DMS53 (cell line): ENCODE data around the gene TERF2IP.
A peak's percentile ranks its signal among the peaks of the same experiment; 100 is the strongest.

Experiments
- DNase-seq: peaks from one replicate; lab custom pipeline; 2025; lab: John Stamatoyannopoulos, UW

The TERF2IP gene

GRCh38 chr16:75647492-75648264, at the start of gene TERF2IP, which contains the start of gene KARS1:
TERF2IP (plus strand) TSS chr16:75647773; CDS start chr16:75647883, 110 bp downstream.
KARS1 (minus strand) TSS chr16:75647665; CDS start chr16:75647639, 26 bp downstream.
- peak; percentile 93 for DNase-seq

GRCh38 chr16:75599452-75600277, 47.9 kb upstream of the TERF2IP start:
- DNase-seq: no peak

GRCh38 chr16:75603241-75603640, 44.3 kb upstream of the TERF2IP start:
- no peak for DNase-seq

GRCh38 chr16:75606507-75606906, 41.1 kb upstream of the TERF2IP start:
- no peak for DNase-seq

- DNase-seq: no peak
Measured at GRCh38 chr16:75614066-75614897, 33.3 kb upstream of the TERF2IP start.

- no peak for DNase-seq
Measured at GRCh38 chr16:75615619-75616018, 32.0 kb upstream of the TERF2IP start.

GRCh38 chr16:75616521-75617010, 31.0 kb upstream of the TERF2IP start:
- DNase-seq: no peak

- DNase-seq: no peak
Measured at GRCh38 chr16:75617121-75617520, 30.5 kb upstream of the TERF2IP start.

- DNase-seq: no peak
Measured at GRCh38 chr16:75618780-75619179, 28.8 kb upstream of the TERF2IP start.

GRCh38 chr16:75620326-75621169, 27.0 kb upstream of the TERF2IP start:
- no peak for DNase-seq

- peak; percentile 41 for DNase-seq
Measured at GRCh38 chr16:75621170-75621477, 26.4 kb upstream of the TERF2IP start.

GRCh38 chr16:75622761-75623605, 24.6 kb upstream of the TERF2IP start, which contains the start of gene ADAT1:
ADAT1 (minus strand) TSS chr16:75623281; CDS start chr16:75620799, 2,482 bp downstream.
- peak; percentile 98 for DNase-seq

- DNase-seq: peak; percentile 6
Measured at GRCh38 chr16:75624921-75625334, 22.6 kb upstream of the TERF2IP start.

GRCh38 chr16:75626806-75627205, 20.8 kb upstream of the TERF2IP start:
- DNase-seq: no peak

- DNase-seq: no peak
Measured at GRCh38 chr16:75627851-75628250, 19.7 kb upstream of the TERF2IP start.

- DNase-seq: no peak
Measured at GRCh38 chr16:75628351-75628750, 19.2 kb upstream of the TERF2IP start.

- no peak for DNase-seq
Measured at GRCh38 chr16:75629132-75629531, 18.4 kb upstream of the TERF2IP start.

GRCh38 chr16:75630052-75630451, 17.5 kb upstream of the TERF2IP start:
- DNase-seq: no peak

GRCh38 chr16:75632857-75633256, 14.7 kb upstream of the TERF2IP start:
- peak; percentile 93 for DNase-seq

- DNase-seq: no peak
Measured at GRCh38 chr16:75635036-75635435, 12.5 kb upstream of the TERF2IP start.
